HepG2 (cell line): ENCODE results near the gene GNG7. TPM values are rescaled to one million over a fixed set of nuclear protein-coding genes. Genes with fewer than 3 reads are reported as not detected.

Source experiments
- ATAC-seq: fragments of 200-7000 bp; cut with Tn5 transposase; 3 replicates; pipeline ENCODE4 v1.9.1; 2020; ENCODE audit warnings: mild to moderate bottlenecking, moderate library complexity
- BruUV-seq: library from RNA; stranded (reverse); fragments of 400-500 nt; replicated peaks from 2 replicates; lab custom pipeline; 2021; lab: Mats Ljungman, UMichigan
- CTCF ChIA-PET: fragments of 300-600 bp; formaldehyde crosslinking; extraction: SDS; loops from one replicate; lab custom pipeline; 2021; ENCODE audit warnings: low total read pairs, inconsistent platforms, low intra/inter-chr PET ratio; lab: Yijun Ruan, JAX
- POLR2A ChIA-PET: fragments of 350-600 bp; sonication (Branson Sonifier 250); formaldehyde crosslinking; loops from one replicate; lab custom pipeline; 2020; ENCODE audit warnings: antibody characterized with exemption, inconsistent platforms; lab: Yijun Ruan, JAX
- DNase-seq: peaks from one replicate; pipeline ENCODE4 v3.0.0-alpha.2; 2015; ENCODE audit warnings: low spot score
- FAIRE-seq: peaks from 3 replicates; lab custom pipeline; 2011; peaks lifted over from hg19 to GRCh38; lab: Jason Lieb, UNC
- H2AFZ ChIP-seq: one replicate; pipeline ENCODE4 v1.6.1; 2011; ENCODE audit warnings: low read length, inconsistent platforms
- H3K27ac ChIP-seq: fragments of 300-600 bp; 3 replicates; pipeline ENCODE4 v1.8.0; 2011; ENCODE audit warnings: mixed run types, mild to moderate bottlenecking, mixed read lengths, low read length, inconsistent platforms; ENCODE audit not compliant: insufficient read depth; ENCODE audit errors: extremely low read length
- H3K27me3 ChIP-seq, 2 experiments: fragments of 200-600 bp in 1 of 2; 2 replicates in 1 of 2; 3 replicates in 1 of 2; pipeline versions ENCODE4 v1.6.0 to v1.8.0; 2011; ENCODE audit warnings: low read length in 2 of 2, mild to moderate bottlenecking in 2 of 2, moderate library complexity in 2 of 2, inconsistent platforms in 1 of 2; ENCODE audit not compliant: insufficient read depth in 2 of 2, control insufficient read depth in 1 of 2
- H3K36me3 ChIP-seq, 2 experiments: fragments of 200-600 bp in 1 of 2; replicated peaks in 1 of 2; 2 replicates in 1 of 2; 3 replicates in 1 of 2; pipeline versions ENCODE4 v1.5.1 to v1.8.0; 2011; ENCODE audit warnings: low read length in 2 of 2, inconsistent platforms in 1 of 2; ENCODE audit not compliant: insufficient read depth in 2 of 2, control insufficient read depth in 1 of 2
- H3K4me1 ChIP-seq: 2 replicates; pipeline ENCODE4 v1.5.1; 2012; ENCODE audit warnings: low read length, inconsistent platforms; ENCODE audit not compliant: insufficient read depth
- H3K4me2 ChIP-seq: 2 replicates; pipeline ENCODE4 v1.6.0; 2011; ENCODE audit warnings: low read depth, low read length, inconsistent platforms
- H3K4me3 ChIP-seq, 3 experiments: fragments of 200-600 bp in 1 of 3; sonication (generic), shearing (Covaris generic) in 1 of 3; replicated peaks in 1 of 3; 2 replicates each; pipeline ENCODE4 v1.5.1; 2011 to 2016; ENCODE audit warnings: low read length in 3 of 3, inconsistent platforms in 2 of 3, low read depth in 2 of 3, mild to moderate bottlenecking in 2 of 3, control low read depth in 1 of 3, mixed read lengths in 1 of 3; ENCODE audit not compliant: insufficient read depth in 1 of 3
- H3K79me2 ChIP-seq: one replicate; pipeline ENCODE4 v1.6.1; 2011; ENCODE audit warnings: low read length, inconsistent platforms; ENCODE audit not compliant: insufficient read depth
- H3K9ac ChIP-seq: 2 replicates; pipeline ENCODE4 v1.6.0; 2011; ENCODE audit warnings: mild to moderate bottlenecking, low read depth, low read length, inconsistent platforms; ENCODE audit not compliant: insufficient read depth
- H3K9me3 ChIP-seq: 2 replicates; pipeline ENCODE4 v1.5.1; 2012; ENCODE audit warnings: mild to moderate bottlenecking, low read length
- H4K20me1 ChIP-seq: 2 replicates; pipeline ENCODE4 v1.6.0; 2011; ENCODE audit warnings: inconsistent platforms, mild to moderate bottlenecking, low read length, moderate library complexity; ENCODE audit not compliant: insufficient read depth
- DR1 ChIP-seq: sonication (generic); formaldehyde crosslinking; IDR thresholded peaks from 2 replicates; pipeline ENCODE4 v1.8.0; 2021; ENCODE audit warnings: mild to moderate bottlenecking, missing genetic modification reagents, inconsistent platforms
- GATAD2A ChIP-seq: IDR thresholded peaks from 2 replicates; pipeline ENCODE4 v1.6.1; 2016
- HMG20B ChIP-seq: conservative IDR thresholded peaks from 2 replicates; pipeline ENCODE4 v1.6.1; 2016; ENCODE audit warnings: missing genetic modification reagents, missing compliant biosample characterization
- HNRNPLL ChIP-seq: fragments of 200-400 bp; formaldehyde crosslinking; IDR thresholded peaks from 2 replicates; pipeline ENCODE4 v1.6.1; 2017; ENCODE audit warnings: mild to moderate bottlenecking, low read depth, low read length; ENCODE audit not compliant: poor library complexity, severe bottlenecking
- MXD3 ChIP-seq: IDR thresholded peaks from 2 replicates; pipeline ENCODE4 v1.6.1; 2016; ENCODE audit warnings: mild to moderate bottlenecking, missing biosample characterization, missing genetic modification reagents
- NBN ChIP-seq: fragments of 450-650 bp; conservative IDR thresholded peaks from 2 replicates; pipeline ENCODE4 v1.6.1; 2017
- NFYB ChIP-seq: sonication (generic); formaldehyde crosslinking; IDR thresholded peaks from 2 replicates; pipeline ENCODE4 v1.4.0; 2020; ENCODE audit warnings: missing genetic modification reagents
- PAWR ChIP-seq: sonication (generic); formaldehyde crosslinking; IDR thresholded peaks from 2 replicates; pipeline ENCODE4 v1.4.0; 2020; ENCODE audit warnings: missing genetic modification reagents, mild to moderate bottlenecking, borderline replicate concordance
- RBAK ChIP-seq: sonication (generic); formaldehyde crosslinking; IDR thresholded peaks from 2 replicates; pipeline ENCODE4 v1.5.1; 2020; ENCODE audit warnings: mild to moderate bottlenecking, missing genetic modification reagents
- RFXAP ChIP-seq: sonication (generic); formaldehyde crosslinking; IDR thresholded peaks from 2 replicates; pipeline ENCODE4 v1.4.0; 2020; ENCODE audit warnings: missing genetic modification reagents, borderline replicate concordance
- RNF219 ChIP-seq: sonication (generic); formaldehyde crosslinking; IDR thresholded peaks from 2 replicates; pipeline ENCODE4 v1.5.0; 2020; ENCODE audit warnings: mild to moderate bottlenecking, missing genetic modification reagents
- SP5 ChIP-seq: IDR thresholded peaks from 2 replicates; pipeline ENCODE4 v1.6.1; 2016; ENCODE audit warnings: low read depth, borderline replicate concordance
- STAG1 ChIP-seq: sonication (generic); formaldehyde crosslinking; IDR thresholded peaks from 2 replicates; pipeline ENCODE4 v1.4.0; 2020; ENCODE audit warnings: missing genetic modification reagents
- UBTF ChIP-seq: sonication (generic); formaldehyde crosslinking; IDR thresholded peaks from 2 replicates; pipeline ENCODE4 v1.4.0; 2020; ENCODE audit warnings: mild to moderate bottlenecking, missing genetic modification reagents
- YY1 ChIP-seq: IDR thresholded peaks from 2 replicates; pipeline ENCODE4 v1.6.1; 2011; ENCODE audit warnings: low read length, low read depth, moderate library complexity, mild to moderate bottlenecking; ENCODE audit not compliant: insufficient read depth, insufficient replicate concordance
- ZNF230 ChIP-seq: sonication (generic); formaldehyde crosslinking; IDR thresholded peaks from 2 replicates; pipeline ENCODE4 v1.4.0; 2020; ENCODE audit warnings: mild to moderate bottlenecking, missing genetic modification reagents
- ZNF256 ChIP-seq: sonication (generic); formaldehyde crosslinking; conservative IDR thresholded peaks from 2 replicates; pipeline ENCODE4 v1.4.0; 2020; ENCODE audit warnings: missing genetic modification reagents
- ZNF260 ChIP-seq: sonication (generic); formaldehyde crosslinking; IDR thresholded peaks from 2 replicates; pipeline ENCODE4 v1.4.0; 2020; ENCODE audit warnings: missing genetic modification reagents, low read depth, mild to moderate bottlenecking, borderline replicate concordance
- ZNF841 ChIP-seq: sonication (generic); formaldehyde crosslinking; IDR thresholded peaks from 2 replicates; pipeline ENCODE4 v1.8.1; 2023; ENCODE audit warnings: missing genetic modification reagents, borderline replicate concordance
- WGBS: methylation state at CpG from one replicate; pipeline ENCODE4 v1.1.6; 2017; ENCODE audit warnings: low lambda C conversion rate; 5-methylcytosine and 5-hydroxymethylcytosine counted together
- in situ Hi-C: cut with HindIII; loops from 2 replicates; pipeline ENCODE4 v1.10.0; 2017; ENCODE audit warnings: low pct_unique_long_range_greater_than_20kb; ENCODE audit not compliant: extremely low pct_ligation_motif_present
- intact Hi-C: fragments of 100-400 bp; cut with micrococcal nuclease; formaldehyde crosslinking; loops from one replicate; pipeline ENCODE4 v1.10.0; 2022; ENCODE audit not compliant: unreplicated experiment
- polyA plus RNA-seq, 8 experiments: library from polyadenylated mRNA; depleted of rRNA in 3 of 8; stranded (reverse) in 7 of 8; unstranded in 1 of 8; fragments of >200 nt; fragmentation: Illumina TruSeq in 4 of 8; extraction: Trizol in 4 of 8; gene quantifications; 2 replicates each; pipeline versions ENCODE4 v1.2.1 to v1.2.3, GENCODE V29; 2011 to 2016; ENCODE audit warnings: low read depth in 4 of 8, missing spikeins in 1 of 8, mixed read lengths in 1 of 8; ENCODE audit not compliant: insufficient read depth in 1 of 8
- total RNA-seq, 5 experiments: library from RNA; depleted of rRNA; stranded (reverse); fragments of >200 nt; fragmentation: Illumina TruSeq; extraction: Trizol; gene quantifications; 2 replicates each; pipeline ENCODE4 v1.2.3, GENCODE V29; 2016; ENCODE audit warnings: low read depth in 1 of 5

The GNG7 gene
- total and polyA plus RNA-seq, 2 of the 13 experiments (the other 11 are each of a cell fraction or from before 2014, with no cell fraction given) = 1.4 to 3.3 TPM

GRCh38 chr19:2615782-2616181 is 86.7 kb downstream of the GNG7 start (continued):
- TF ChIP-seq RNF219 (CRISPR knock-in tag) = no peak
- TF ChIP-seq ZNF260 (CRISPR knock-in tag) = no peak
- no peak for TF ChIP-seq NFYB (CRISPR knock-in tag)
- TF ChIP-seq RFXAP (CRISPR knock-in tag) = no peak
- no peak for TF ChIP-seq MXD3 (CRISPR knock-in tag)
- TF ChIP-seq NBN = no peak
- no peak for TF ChIP-seq RBAK (CRISPR knock-in tag)
- no peak for TF ChIP-seq SP5 (CRISPR knock-in tag)
- no peak for TF ChIP-seq PAWR (CRISPR knock-in tag)

- ATAC-seq (peak; percentile 63), DNase-seq (no peak), FAIRE-seq (peak; percentile 28)
- in situ Hi-C loops (loop anchor here (5.0 kb wide), 1 partner anchor 136 kb away; the partner anchor contains the start of gene GADD45B), intact Hi-C loops (loop anchor here (1.0 to 10.0 kb wide), 2 partner anchors 139 to 299 kb away; no protein-coding TSS in a partner anchor)
- POLR2A ChIA-PET = interaction anchor here (0.6 to 1.9 kb wide), 6 partner anchors 11 to 221 kb away, joined by 3 to 18 read pairs (median 3); partner anchors contain the start of gene GADD45B
- Histone ChIP-seq H3K4me1 (peaks cover 30% of the 10 kb centered on the region), H3K9ac (no peak overlapping the region), H3K4me3 (peak overlapping the region in 1 of 3 experiments; percentile 47; a peak in 1 of 6 replicates), H2AFZ (no peak overlapping the region), H3K79me2 (no peaks in the 10 kb centered on the region), H4K20me1 (no peaks in the 10 kb centered on the region), H3K27me3 (no peaks in the 10 kb centered on the region; a peak in 1 of 5 replicates), H3K27ac (no peak overlapping the region), H3K36me3 (no peaks in the 10 kb centered on the region), H3K9me3 (peaks cover 5% of the 10 kb centered on the region; the same call in 1 of the 2 replicates), H3K4me2 (peak overlapping the region; percentile 56)
- no TSS peak for BruUV-seq
- CTCF ChIA-PET = interaction anchor here (1.0 to 4.7 kb wide), 3 partner anchors 24 to 141 kb away, joined by 3 to 39 read pairs (median 4); partner anchors contain the start of gene GADD45B
- WGBS = 33% methylated on average over 6 of the region's 28 CpGs
- TF ChIP-seq ZNF841 (CRISPR knock-in tag) (no peak), YY1 (peak; percentile 18), DR1 (CRISPR knock-in tag) (no peak), GATAD2A (CRISPR knock-in tag) (no peak), ZNF256 (CRISPR knock-in tag) (no peak), HNRNPLL (no peak), ZNF230 (CRISPR knock-in tag) (no peak), STAG1 (CRISPR knock-in tag) (peak; percentile 86), HMG20B (CRISPR knock-in tag) (no peak), UBTF (peak; percentile 21; the same call in 1 of the 2 replicates)
These were observed 88.8 kb downstream of the GNG7 start for GRCh38 chr19:2613507-2614295.
